ENCODE measurements around the gene CCNL2. TPM values are rescaled to one million over a fixed set of nuclear protein-coding genes. Genes with fewer than 3 reads are reported as not detected.

Gene CCNL2
- total RNA-seq, 4 donors from 2014 or later, result 122 to 249 (median 142) TPM

GRCh38 chr1:1361233-1361981 lies 37.7 kb downstream of the CCNL2 start:
- TF ChIP-seq POLR2A (IDR thresholded peaks at IDR 0.05) (no peak), CTCF (IDR thresholded peaks at IDR 0.05) (no peak)
- intact Hi-C loops (cut with DNase I; ENCODE audit: low total_unique reads), result no loop called here
- no peak overlapping the region for H3K4me3 ChIP-seq (ENCODE audit: low read depth, poor library complexity, severe bottlenecking)
- WGBS, 2 donors, result 65 to 70% methylated on average over 34 of the region's 35 CpGs
- DNase-seq (ENCODE audit: low spot score in 2 of 2), result no peak

- intact Hi-C loops (cut with DNase I; ENCODE audit: low total_unique reads), result no loop called here
- WGBS, 2 donors, result 61 to 77% methylated on average over 17 to 20 of the region's 20 CpGs
- no peak overlapping the region for H3K4me3 ChIP-seq (ENCODE audit: low read depth, poor library complexity, severe bottlenecking)
- TF ChIP-seq CTCF (IDR thresholded peaks at IDR 0.05) (no peak), POLR2A (IDR thresholded peaks at IDR 0.05) (no peak)
- peak in 1 of 2 donors; percentile 95 for DNase-seq (ENCODE audit: low spot score in 2 of 2)
Measured at GRCh38 chr1:1360506-1361169, 38.5 kb downstream of the CCNL2 start.

GRCh38 chr1:1359664-1360468 lies 39.3 kb downstream of the CCNL2 start:
- no peak overlapping the region for H3K4me3 ChIP-seq (ENCODE audit: low read depth, poor library complexity, severe bottlenecking)
- 38 to 56% methylated on average over 25 to 27 of the region's 28 CpGs for WGBS, 2 donors
- no peak for DNase-seq (ENCODE audit: low spot score in 2 of 2)
- intact Hi-C loops (cut with DNase I; ENCODE audit: low total_unique reads), result no loop called here
- TF ChIP-seq CTCF (IDR thresholded peaks at IDR 0.05) (no peak), POLR2A (IDR thresholded peaks at IDR 0.05) (no peak)

- no peak for TF ChIP-seq POLR2A (IDR thresholded peaks at IDR 0.05)
- no peak for TF ChIP-seq CTCF (IDR thresholded peaks at IDR 0.05)
- no peak overlapping the region for H3K4me3 ChIP-seq (ENCODE audit: low read depth, poor library complexity, severe bottlenecking)
- WGBS, 2 donors, result 36 to 49% methylated on average over 6 of the region's 6 CpGs
- intact Hi-C loops (cut with DNase I; ENCODE audit: low total_unique reads), result no loop called here
- no peak for DNase-seq (ENCODE audit: low spot score in 2 of 2)
Measured at GRCh38 chr1:1359308-1359663, 39.8 kb downstream of the CCNL2 start.

- intact Hi-C loops (cut with DNase I; ENCODE audit: low total_unique reads), result no loop called here
- H3K4me3 ChIP-seq (ENCODE audit: low read depth, poor library complexity, severe bottlenecking), result peak within 1 kb of the TSS; percentile 36
- no peak for DNase-seq (ENCODE audit: low spot score in 2 of 2)
- WGBS, 2 donors, result 29 to 31% methylated on average over 23 to 27 of the region's 29 CpGs
- TF ChIP-seq POLR2A (IDR thresholded peaks at IDR 0.05) (no peak), CTCF (IDR thresholded peaks at IDR 0.05) (no peak)
Measured at GRCh38 chr1:1358433-1359271, 40.5 kb downstream of the CCNL2 start, which contains the start of gene MXRA8. Gene MXRA8 (minus strand): TSS chr1:1358555. CDS start chr1:1358504, 51 bp downstream.

Measured in lower leg skin (tissue), 4 donors.